Immature natural killer cell (primary cell): ENCODE results near the gene GOLM1. TPM values are rescaled to one million over a fixed set of nuclear protein-coding genes. Genes with fewer than 3 reads are reported as not detected.

Source experiments
- DNase-seq, 3 donors: peaks; one replicate each; pipeline ENCODE4 v3.0.0; 2022; ENCODE audit warnings: mixed read lengths in 1 of 3
- H3K27ac Mint-ChIP-seq, 6 donors: one replicate each; pipeline ENCODE4 v1.8.0; 2020; ENCODE audit warnings: mixed read lengths in 6 of 6, mild to moderate bottlenecking in 5 of 6, inconsistent platforms in 4 of 6, moderate library complexity in 3 of 6
- H3K27me3 Mint-ChIP-seq, 3 donors: one replicate each; pipeline ENCODE4 v1.8.0; 2020 to 2021; ENCODE audit warnings: low read depth in 3 of 3, mild to moderate bottlenecking in 3 of 3, mixed read lengths in 3 of 3, moderate library complexity in 3 of 3, inconsistent platforms in 1 of 3
- H3K36me3 Mint-ChIP-seq, 3 donors: one replicate each; pipeline ENCODE4 v1.8.0; 2020; ENCODE audit warnings: mixed read lengths in 3 of 3, inconsistent platforms in 2 of 3, mild to moderate bottlenecking in 2 of 3
- H3K4me1 Mint-ChIP-seq, 2 donors: one replicate each; pipeline ENCODE4 v1.8.0; 2020; ENCODE audit warnings: inconsistent platforms in 2 of 2, mild to moderate bottlenecking in 2 of 2, mixed read lengths in 2 of 2, moderate library complexity in 1 of 2
- H3K4me3 Mint-ChIP-seq, 5 donors: one replicate each; pipeline ENCODE4 v1.8.0; 2020; ENCODE audit warnings: mild to moderate bottlenecking in 5 of 5, mixed read lengths in 5 of 5, inconsistent platforms in 3 of 5, moderate library complexity in 3 of 5
- H3K9me3 Mint-ChIP-seq, 6 donors: one replicate each; pipeline ENCODE4 v1.8.0; 2020; ENCODE audit warnings: mild to moderate bottlenecking in 6 of 6, mixed read lengths in 6 of 6, inconsistent platforms in 4 of 6, moderate library complexity in 3 of 6
- polyA plus RNA-seq, 3 donors: library from polyadenylated mRNA; unstranded; fragments of 300-500 nt; fragmentation: Illumina TruSeq; gene quantifications; one replicate each; pipeline ENCODE4 v1.2.3, GENCODE V29; 2021

GOLM1 gene
- polyA plus RNA-seq, 3 donors from 2014 or later = 16.3 to 33.8 (median 17.6) TPM

DNA sequence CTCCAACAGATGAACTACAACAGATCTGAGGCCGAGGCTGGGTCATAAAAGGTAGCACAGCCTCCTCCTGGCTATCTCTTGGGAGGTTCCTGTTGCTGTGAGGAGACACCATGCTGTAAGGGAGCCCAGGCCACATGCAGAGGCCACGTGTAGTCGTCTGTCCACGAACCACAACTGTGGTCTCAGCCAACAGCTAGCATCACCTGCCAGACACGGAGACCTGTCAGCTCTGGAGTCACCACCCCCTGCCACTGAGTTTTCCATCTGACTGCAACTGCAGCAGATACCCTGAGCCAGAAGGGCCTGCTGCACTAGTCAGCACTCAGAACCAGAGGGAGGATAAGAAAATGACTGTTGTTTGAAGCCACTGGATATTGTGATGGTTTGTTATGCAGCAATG, 12.7 kb upstream of the GOLM1 start:
- no peak overlapping the region for H3K27ac Mint-ChIP-seq

DNA sequence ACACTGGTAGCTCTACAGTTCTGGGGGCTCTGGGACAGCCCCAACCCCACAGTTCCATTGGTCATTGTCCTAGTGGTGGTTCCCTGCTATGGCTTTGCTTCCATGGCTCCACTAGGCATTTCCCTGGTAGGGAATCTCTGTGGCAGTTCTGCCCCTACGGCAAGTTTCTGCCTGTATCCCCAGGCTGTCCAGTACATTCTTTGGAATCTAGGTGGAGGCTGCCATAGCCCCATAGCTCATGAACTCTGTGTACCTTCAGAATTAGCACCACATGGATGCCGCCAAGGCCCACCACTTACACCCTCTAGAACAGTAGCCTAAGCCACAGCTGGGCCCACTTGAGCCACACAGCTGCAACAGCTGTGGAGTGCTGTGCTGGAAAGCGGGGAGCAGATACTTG, 3.3 kb upstream of the GOLM1 start:
- Mint-ChIP-seq H3K4me1 (peaks cover 14 to 27% of the 10 kb centered on the region in 2 donors), H3K27me3 (peaks cover 10 to 20% (median 14%) of the 10 kb centered on the region in 3 donors), H3K27ac (no peak overlapping the region), H3K36me3 (no peaks in the 10 kb centered on the region), H3K9me3 (no peaks in the 10 kb centered on the region), H3K4me3 (no peak overlapping the region)
- no peak for DNase-seq

More for the DNA sequence above, 12.7 kb upstream of the GOLM1 start:
- no peak for DNase-seq
- H3K4me3 Mint-ChIP-seq = no peak overlapping the region
- no peaks in the 10 kb centered on the region for H3K9me3 Mint-ChIP-seq
- H3K27me3 Mint-ChIP-seq = peaks cover 3 to 4% (median 4%) of the 10 kb centered on the region in 3 donors
- no peaks in the 10 kb centered on the region for H3K36me3 Mint-ChIP-seq
- H3K4me1 Mint-ChIP-seq = peaks cover under 1 to 3% of the 10 kb centered on the region in 2 donors

DNA sequence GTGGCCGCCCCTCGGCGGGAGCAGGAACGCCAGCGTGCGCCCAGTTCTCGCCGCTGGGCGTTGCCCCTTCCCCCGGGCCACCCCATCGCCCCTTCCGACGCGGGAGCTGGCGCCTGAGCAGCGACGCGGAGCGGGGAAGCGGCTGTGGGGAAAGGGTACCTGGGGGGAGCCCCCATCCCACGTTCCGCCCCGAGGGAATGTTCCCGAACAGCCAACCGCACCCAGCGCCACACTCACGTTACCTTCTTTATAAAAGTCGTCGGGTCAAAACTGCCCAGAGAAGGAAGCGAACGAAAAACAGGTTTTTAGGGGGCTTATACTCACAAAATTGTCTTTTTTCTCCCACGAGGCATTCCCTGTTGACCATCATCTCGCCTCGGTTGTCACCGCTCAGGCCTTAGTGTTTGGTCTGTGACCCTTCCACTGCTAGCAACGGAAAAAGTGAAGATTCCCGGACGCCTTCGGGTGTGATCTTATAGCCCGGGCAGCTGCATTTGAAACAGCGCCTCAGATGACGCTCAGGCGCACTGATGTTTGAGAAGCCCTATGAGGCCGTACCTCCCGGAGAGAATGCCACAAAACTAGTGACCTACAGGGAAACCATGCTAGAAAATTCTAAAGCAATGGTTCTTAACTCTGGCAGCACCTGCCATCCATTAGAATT, 475 bp upstream of the GOLM1 start:
- H3K4me1 Mint-ChIP-seq = peaks cover 8 to 23% of the 10 kb centered on the region in 2 donors
- peak overlapping the region; percentile 73 to 92 (median 89) for H3K27ac Mint-ChIP-seq
- peak overlapping the region; percentile 86 to 94 (median 90) for H3K4me3 Mint-ChIP-seq
- no peaks in the 10 kb centered on the region for H3K36me3 Mint-ChIP-seq
- peaks cover 4 to 12% (median 7%) of the 10 kb centered on the region in 3 donors for H3K27me3 Mint-ChIP-seq
- peak; percentile 19 to 39 (median 22) for DNase-seq
- no peaks in the 10 kb centered on the region for H3K9me3 Mint-ChIP-seq

DNA sequence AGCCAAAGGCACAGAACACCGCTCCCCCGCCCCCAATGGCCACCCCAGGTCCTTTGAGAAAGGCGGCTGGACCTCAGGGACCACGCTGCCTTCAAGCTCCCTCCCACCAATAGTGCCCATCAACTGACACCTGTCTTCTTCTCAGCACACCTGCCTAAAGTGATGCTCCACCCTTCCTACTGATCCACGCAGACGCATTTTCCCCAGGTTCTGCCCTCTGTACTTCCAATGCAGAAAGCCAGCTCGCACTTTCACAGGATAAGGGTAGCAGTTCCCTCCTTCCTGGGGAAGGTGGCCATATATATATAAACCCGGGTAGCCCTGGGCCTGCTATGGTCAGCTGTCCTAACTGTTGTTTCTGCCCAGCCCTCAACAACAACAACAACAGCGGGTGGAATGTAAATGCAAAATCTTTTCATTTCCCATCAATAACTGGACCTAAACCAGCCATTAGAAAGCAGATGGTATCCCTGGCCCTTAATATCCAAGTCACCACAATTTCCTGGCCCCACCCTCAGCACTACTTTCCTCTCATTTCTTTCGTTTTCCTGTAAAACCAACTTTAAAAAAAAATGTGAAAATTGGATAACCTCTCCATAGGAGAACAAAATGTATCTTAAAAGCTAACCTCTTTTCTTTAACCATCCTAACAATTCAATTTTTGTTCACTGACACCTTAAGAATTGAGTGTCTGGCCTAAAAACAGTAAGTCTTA, 1.7 kb downstream of the GOLM1 start:
- Mint-ChIP-seq H3K27ac (peak overlapping the region in 1 of 6 donors; percentile 61), H3K27me3 (peaks cover 3 to 11% (median 7%) of the 10 kb centered on the region in 3 donors), H3K9me3 (no peaks in the 10 kb centered on the region), H3K4me3 (peak overlapping the region; percentile 60 to 83 (median 79)), H3K4me1 (peaks cover 8 to 23% of the 10 kb centered on the region in 2 donors), H3K36me3 (no peaks in the 10 kb centered on the region)
- DNase-seq = no peak

DNA sequence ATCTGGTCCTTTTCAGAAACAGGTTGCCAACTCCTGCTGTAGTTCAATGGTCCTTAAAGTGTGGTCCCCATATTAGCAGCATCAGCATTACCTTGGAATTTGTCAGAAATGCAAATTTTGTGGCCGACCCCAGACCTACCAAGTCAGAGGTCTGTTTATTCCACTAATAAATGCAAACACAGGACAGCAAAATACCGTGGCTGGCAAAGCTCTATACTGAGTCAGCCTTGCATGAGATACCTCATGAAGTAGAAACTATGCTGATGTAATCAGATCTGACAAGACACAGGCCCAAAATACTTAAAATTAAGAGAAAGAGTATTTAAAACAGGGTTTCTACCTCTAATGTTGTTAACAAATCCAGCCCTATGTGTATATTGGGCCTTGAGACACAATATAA, 3.0 kb downstream of the GOLM1 start:
- DNase-seq = no peak
- no peak overlapping the region for H3K27ac Mint-ChIP-seq
- no peaks in the 10 kb centered on the region for H3K9me3 Mint-ChIP-seq
- peaks cover 8 to 23% of the 10 kb centered on the region in 2 donors for H3K4me1 Mint-ChIP-seq
- H3K36me3 Mint-ChIP-seq = no peaks in the 10 kb centered on the region
- H3K27me3 Mint-ChIP-seq = peaks cover 3 to 8% (median 7%) of the 10 kb centered on the region in 3 donors
- no peak overlapping the region for H3K4me3 Mint-ChIP-seq

DNA sequence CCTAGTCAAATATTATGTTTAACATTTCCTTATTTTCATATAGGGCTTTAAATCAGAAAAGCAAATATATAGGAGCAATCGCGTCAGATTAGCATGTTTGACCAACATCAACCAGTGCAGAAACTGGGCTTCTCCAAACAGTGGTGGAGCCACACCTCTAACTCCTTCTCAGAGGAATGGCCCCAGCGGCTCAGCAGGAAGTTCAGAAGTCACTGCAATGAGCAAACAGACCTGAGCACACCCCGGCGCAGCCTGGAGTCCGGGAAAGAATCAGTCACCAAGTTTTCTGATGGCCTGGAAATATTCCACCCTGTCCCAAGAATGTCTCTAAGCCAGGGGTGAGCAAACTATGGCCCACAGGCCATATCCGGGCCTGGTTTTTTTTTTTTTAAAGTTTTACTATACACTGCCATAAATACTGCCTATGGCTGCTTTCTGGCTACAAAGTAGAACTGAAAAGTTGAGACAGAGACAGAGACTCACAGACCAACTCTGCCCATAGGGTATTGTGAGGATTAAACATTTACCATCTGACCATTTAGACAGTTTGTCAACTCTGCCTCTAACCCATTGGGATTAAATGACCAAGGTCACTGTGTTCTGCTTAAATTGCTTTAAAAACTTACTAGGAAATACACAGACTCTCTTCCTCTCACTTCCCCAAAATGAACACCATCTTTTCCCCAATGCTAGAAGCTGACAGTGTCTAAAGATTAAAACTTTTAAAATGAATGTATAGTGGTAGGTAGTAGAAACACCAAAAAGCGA, 5.4 kb downstream of the GOLM1 start:
- Mint-ChIP-seq H3K27me3 (peaks cover 3 to 12% (median 7%) of the 10 kb centered on the region in 3 donors), H3K27ac (no peak overlapping the region), H3K4me3 (no peak overlapping the region), H3K9me3 (peaks cover 0 to 2% (median 0%) of the 10 kb centered on the region in 6 donors), H3K4me1 (peaks cover 3 to 12% of the 10 kb centered on the region in 2 donors), H3K36me3 (peaks cover 0 to 5% (median 0%) of the 10 kb centered on the region in 3 donors)
- DNase-seq = no peak

DNA sequence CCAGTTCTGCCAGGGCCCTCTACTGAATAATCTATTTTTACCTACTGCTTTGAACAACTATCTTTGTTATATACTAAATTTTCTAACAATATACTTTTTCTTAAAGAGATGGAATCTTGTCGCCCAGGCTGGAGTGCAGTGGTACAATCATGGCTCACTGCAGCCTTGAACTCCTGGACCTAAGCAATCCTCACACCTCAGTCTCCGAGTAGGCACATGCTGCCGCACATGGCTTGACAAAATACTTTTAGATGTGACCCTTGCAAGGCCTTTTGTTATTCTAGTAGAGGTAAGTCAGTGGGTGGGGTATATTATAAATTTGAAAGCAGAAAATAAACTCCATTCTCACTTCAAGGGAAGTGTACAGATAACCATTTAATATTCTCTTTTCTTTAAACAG, 7.9 kb downstream of the GOLM1 start:
- no peaks in the 10 kb centered on the region for H3K4me1 Mint-ChIP-seq
- peaks cover 0 to 2% (median 0%) of the 10 kb centered on the region in 6 donors for H3K9me3 Mint-ChIP-seq
- H3K36me3 Mint-ChIP-seq = peaks cover 0 to 5% (median 0%) of the 10 kb centered on the region in 3 donors
- no peak overlapping the region for H3K4me3 Mint-ChIP-seq
- DNase-seq = no peak
- H3K27ac Mint-ChIP-seq = no peak overlapping the region
- peaks cover 1 to 11% (median 5%) of the 10 kb centered on the region in 3 donors for H3K27me3 Mint-ChIP-seq

DNA sequence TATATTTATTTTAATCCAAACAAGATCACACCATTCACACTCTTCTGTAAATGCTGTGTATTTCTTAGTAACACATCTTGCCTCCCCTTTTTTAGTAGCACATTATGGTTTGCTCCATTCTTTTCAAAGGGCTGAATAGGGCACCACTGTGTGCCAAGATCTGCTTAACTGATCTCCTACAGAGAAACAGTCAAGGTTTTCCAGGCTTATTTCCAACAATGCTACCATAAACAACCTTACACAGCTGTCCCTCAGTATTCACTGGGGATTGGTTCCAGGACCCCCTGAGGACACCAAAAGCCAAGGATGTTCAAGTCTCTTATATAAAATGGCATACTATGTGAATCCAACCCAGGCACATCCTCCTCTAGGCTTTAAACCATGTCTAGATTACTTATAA, 16.5 kb downstream of the GOLM1 start:
- peaks cover 0 to 9% (median 0%) of the 10 kb centered on the region in 3 donors for H3K36me3 Mint-ChIP-seq
- DNase-seq = no peak
- no peaks in the 10 kb centered on the region for H3K4me1 Mint-ChIP-seq
- H3K9me3 Mint-ChIP-seq = no peaks in the 10 kb centered on the region
- no peak overlapping the region for H3K4me3 Mint-ChIP-seq
- peak overlapping the region in 1 of 6 donors; percentile 17 for H3K27ac Mint-ChIP-seq
- peaks cover 0 to 7% (median 2%) of the 10 kb centered on the region in 3 donors for H3K27me3 Mint-ChIP-seq

DNA sequence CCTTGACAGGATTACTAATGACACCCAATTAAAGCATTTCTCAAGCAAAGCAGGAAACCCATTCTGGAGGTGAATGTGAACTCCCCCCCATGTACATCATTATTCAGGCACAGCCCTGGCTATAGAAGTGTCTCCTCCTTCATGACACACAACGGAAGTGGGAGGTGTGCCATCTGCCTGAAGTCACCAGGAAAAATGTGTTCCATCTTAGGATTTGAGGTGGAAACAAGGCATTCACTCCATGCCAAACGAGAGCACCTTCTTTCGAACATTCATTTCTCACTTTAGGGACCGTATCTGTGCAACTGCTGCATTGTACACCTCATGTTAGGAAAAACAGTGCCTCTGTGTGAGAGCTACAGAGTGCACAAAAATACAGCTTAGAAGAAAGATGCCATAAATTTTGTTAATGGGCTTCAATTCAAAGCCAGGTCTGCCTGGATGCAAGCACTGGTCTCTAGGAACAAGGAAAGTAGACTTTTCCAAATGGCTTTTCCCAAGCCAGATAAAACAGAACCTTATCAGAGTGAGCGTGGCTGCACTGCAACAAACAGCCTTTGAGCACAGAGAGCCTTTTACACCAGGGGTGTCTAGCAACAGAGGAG, 19.4 kb downstream of the GOLM1 start:
- H3K4me1 Mint-ChIP-seq = peaks cover 11% of the 10 kb centered on the region in 2 donors
- peaks cover 0 to 11% (median 0%) of the 10 kb centered on the region in 3 donors for H3K36me3 Mint-ChIP-seq
- no peaks in the 10 kb centered on the region for H3K9me3 Mint-ChIP-seq
- DNase-seq = no peak
- peak overlapping the region in 1 of 6 donors; percentile 79 for H3K27ac Mint-ChIP-seq
- no peak overlapping the region for H3K4me3 Mint-ChIP-seq
- peaks cover 0 to 2% (median 0%) of the 10 kb centered on the region in 3 donors for H3K27me3 Mint-ChIP-seq

DNA sequence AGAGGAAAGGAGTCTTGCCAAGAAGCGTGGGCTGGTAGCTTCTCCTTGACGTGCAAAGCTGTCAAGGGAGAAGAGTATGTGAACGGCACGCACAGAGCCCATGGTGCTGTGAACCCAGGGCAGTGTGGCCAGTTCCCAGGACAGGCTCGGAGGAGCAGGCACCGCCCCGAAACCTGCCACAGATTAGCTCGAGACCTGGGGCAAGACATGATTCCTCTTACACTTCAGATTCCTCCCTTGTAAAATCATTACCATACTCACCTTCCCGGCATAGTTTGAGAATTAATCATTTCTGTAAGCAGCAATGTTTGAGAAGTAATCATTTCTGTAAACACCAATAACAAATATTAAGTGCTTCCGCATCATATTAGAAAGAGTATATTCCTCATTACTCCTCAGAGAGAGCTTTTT, 19.9 kb downstream of the GOLM1 start:
- no peak for DNase-seq
- Mint-ChIP-seq H3K27ac (no peak overlapping the region), H3K9me3 (no peaks in the 10 kb centered on the region)

DNA sequence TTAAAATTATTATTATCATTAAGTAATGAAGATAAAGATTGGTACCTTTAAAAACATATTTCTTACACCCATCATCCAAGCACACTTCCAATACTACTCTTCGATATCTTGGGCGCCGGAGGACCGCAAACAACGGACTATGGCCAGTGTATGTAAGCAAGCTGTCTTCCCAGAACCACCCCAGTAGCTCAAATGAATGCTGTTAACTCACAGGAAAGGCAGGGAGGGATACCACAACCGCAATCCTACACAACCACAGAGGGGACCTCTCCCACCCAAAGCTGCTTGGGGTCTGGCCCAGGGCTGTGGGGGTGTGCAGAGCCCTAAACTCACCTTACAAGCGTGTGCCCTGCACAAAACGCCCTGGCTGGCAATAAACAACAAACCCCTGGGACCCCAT, 20.6 kb downstream of the GOLM1 start:
- H3K27me3 Mint-ChIP-seq = peaks cover 0 to 2% (median 2%) of the 10 kb centered on the region in 3 donors
- peaks cover 0 to 11% (median 0%) of the 10 kb centered on the region in 3 donors for H3K36me3 Mint-ChIP-seq
- no peaks in the 10 kb centered on the region for H3K9me3 Mint-ChIP-seq
- H3K4me3 Mint-ChIP-seq = no peak overlapping the region
- H3K27ac Mint-ChIP-seq = no peak overlapping the region
- H3K4me1 Mint-ChIP-seq = peaks cover 23% of the 10 kb centered on the region in 2 donors
- no peak for DNase-seq

More for the DNA sequence above, 19.9 kb downstream of the GOLM1 start:
- Mint-ChIP-seq H3K4me3 (no peak overlapping the region), H3K4me1 (peaks cover 16% of the 10 kb centered on the region in 2 donors), H3K27me3 (peaks cover 0 to 2% (median 2%) of the 10 kb centered on the region in 3 donors), H3K36me3 (peaks cover 0 to 11% (median 0%) of the 10 kb centered on the region in 3 donors)

DNA sequence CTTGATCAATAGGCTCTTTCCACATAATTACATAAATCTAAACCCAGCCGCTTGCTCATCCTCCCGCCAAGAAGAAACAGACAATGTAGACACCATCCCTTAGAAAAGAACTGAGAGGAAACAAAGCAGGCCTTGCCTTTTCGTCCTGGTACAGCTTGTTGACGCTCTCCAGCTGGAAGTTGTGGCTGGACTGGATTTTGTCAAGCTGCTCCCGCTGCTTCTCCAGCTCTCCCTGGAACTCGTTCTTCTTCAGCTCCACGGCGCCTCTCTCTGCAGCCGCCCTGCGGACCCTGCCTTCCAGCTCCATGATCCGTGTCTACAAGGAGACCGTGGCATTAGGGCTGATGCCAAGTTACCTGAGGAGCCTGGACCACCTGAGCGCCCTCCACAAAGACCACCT, 22.1 kb downstream of the GOLM1 start:
- DNase-seq = no peak
- Mint-ChIP-seq H3K4me3 (no peak overlapping the region), H3K36me3 (peaks cover 0 to 7% (median 0%) of the 10 kb centered on the region in 3 donors), H3K27ac (peak overlapping the region in 1 of 6 donors; percentile 29), H3K27me3 (peaks cover 0 to 2% (median 2%) of the 10 kb centered on the region in 3 donors), H3K9me3 (no peaks in the 10 kb centered on the region), H3K4me1 (peaks cover 27 to 32% of the 10 kb centered on the region in 2 donors)
